ENCODE measurements around the gene SCN5A. TPM values are rescaled to one million over a fixed set of nuclear protein-coding genes. Genes with fewer than 3 reads are reported as not detected.

SCN5A gene
- total RNA-seq, 2 experiments from 2014 or later, result 0.10 TPM; not detected in 1

GRCh38 chr3:38613426-38613825 lies 36.1 kb downstream of the SCN5A start:
- Mint-ChIP-seq H3K9me3 (no peaks in the 10 kb centered on the region), H3K27me3 (no peaks in the 10 kb centered on the region), H3K36me3 (ENCODE audit: low read depth) (no peaks in the 10 kb centered on the region), H3K4me3 (no peak overlapping the region), H3K4me1 (peaks cover 2% of the 10 kb centered on the region), H3K27ac (no peak overlapping the region)
- no peak for DNase-seq
- CTCF ChIA-PET, result no interaction called here
- POLR2A ChIA-PET, result no interaction called here

- POLR2A ChIA-PET, result no interaction called here
- Mint-ChIP-seq H3K27me3 (no peaks in the 10 kb centered on the region), H3K27ac (no peak overlapping the region), H3K36me3 (ENCODE audit: low read depth) (no peaks in the 10 kb centered on the region), H3K4me1 (peaks cover 2% of the 10 kb centered on the region), H3K9me3 (no peaks in the 10 kb centered on the region), H3K4me3 (no peak overlapping the region)
- no peak for DNase-seq
- CTCF ChIA-PET, result interaction anchor here (1.0 kb wide), 1 partner anchor 40 kb away, joined by 3 read pairs; no protein-coding TSS in a partner anchor
These were observed 37.6 kb downstream of the SCN5A start for GRCh38 chr3:38611866-38612265.

GRCh38 chr3:38610934-38611333 lies 38.6 kb downstream of the SCN5A start:
- H3K4me3 Mint-ChIP-seq, result no peak overlapping the region
- POLR2A ChIA-PET, result no interaction called here
- no peak overlapping the region for H3K27ac Mint-ChIP-seq
- H3K36me3 Mint-ChIP-seq (ENCODE audit: low read depth), result no peaks in the 10 kb centered on the region
- no peaks in the 10 kb centered on the region for H3K9me3 Mint-ChIP-seq
- peaks cover 2% of the 10 kb centered on the region for H3K4me1 Mint-ChIP-seq
- H3K27me3 Mint-ChIP-seq, result no peaks in the 10 kb centered on the region
- CTCF ChIA-PET, result no interaction called here
- no peak for DNase-seq

GRCh38 chr3:38610436-38610835 lies 39.1 kb downstream of the SCN5A start:
- H3K27ac Mint-ChIP-seq, result no peak overlapping the region
- no peak for DNase-seq
- H3K36me3 Mint-ChIP-seq (ENCODE audit: low read depth), result no peaks in the 10 kb centered on the region
- no peaks in the 10 kb centered on the region for H3K9me3 Mint-ChIP-seq
- POLR2A ChIA-PET, result no interaction called here
- no peaks in the 10 kb centered on the region for H3K27me3 Mint-ChIP-seq
- peaks cover 2% of the 10 kb centered on the region for H3K4me1 Mint-ChIP-seq
- no peak overlapping the region for H3K4me3 Mint-ChIP-seq
- CTCF ChIA-PET, result no interaction called here

- Mint-ChIP-seq H3K36me3 (ENCODE audit: low read depth) (no peaks in the 10 kb centered on the region), H3K9me3 (no peaks in the 10 kb centered on the region), H3K4me3 (no peak overlapping the region), H3K4me1 (peaks cover 2% of the 10 kb centered on the region), H3K27ac (no peak overlapping the region), H3K27me3 (no peaks in the 10 kb centered on the region)
- no peak for DNase-seq
- POLR2A ChIA-PET, result no interaction called here
- CTCF ChIA-PET, result no interaction called here
These were observed 39.9 kb downstream of the SCN5A start for GRCh38 chr3:38609386-38610111.

- Mint-ChIP-seq H3K4me3 (no peak overlapping the region), H3K27me3 (no peaks in the 10 kb centered on the region), H3K36me3 (ENCODE audit: low read depth) (no peaks in the 10 kb centered on the region), H3K27ac (no peak overlapping the region), H3K4me1 (peaks cover 2% of the 10 kb centered on the region), H3K9me3 (no peaks in the 10 kb centered on the region)
- no peak for DNase-seq
- ChIA-PET POLR2A (no interaction called here), CTCF (no interaction called here)
These were observed 40.5 kb downstream of the SCN5A start for GRCh38 chr3:38608961-38609360.

- H3K27me3 Mint-ChIP-seq, result no peaks in the 10 kb centered on the region
- ChIA-PET POLR2A (no interaction called here), CTCF (no interaction called here)
- H3K36me3 Mint-ChIP-seq (ENCODE audit: low read depth), result no peaks in the 10 kb centered on the region
- H3K9me3 Mint-ChIP-seq, result no peaks in the 10 kb centered on the region
- no peak for DNase-seq
- H3K4me3 Mint-ChIP-seq, result no peak overlapping the region
- H3K27ac Mint-ChIP-seq, result no peak overlapping the region
- peaks cover 2% of the 10 kb centered on the region for H3K4me1 Mint-ChIP-seq
These were observed 41.3 kb downstream of the SCN5A start for GRCh38 chr3:38608086-38608775.

GRCh38 chr3:38606561-38606960 lies 42.9 kb downstream of the SCN5A start:
- ChIA-PET CTCF (no interaction called here), POLR2A (interaction anchor here (0.6 kb wide), 1 partner anchor 15 kb away, joined by 3 read pairs; no protein-coding TSS in a partner anchor)
- H3K36me3 Mint-ChIP-seq (ENCODE audit: low read depth), result no peaks in the 10 kb centered on the region
- no peak overlapping the region for H3K4me3 Mint-ChIP-seq
- no peak for DNase-seq
- peaks cover 2% of the 10 kb centered on the region for H3K4me1 Mint-ChIP-seq
- no peaks in the 10 kb centered on the region for H3K9me3 Mint-ChIP-seq
- no peak overlapping the region for H3K27ac Mint-ChIP-seq
- H3K27me3 Mint-ChIP-seq, result no peaks in the 10 kb centered on the region

- ChIA-PET POLR2A (no interaction called here), CTCF (no interaction called here)
- H3K9me3 Mint-ChIP-seq, result no peaks in the 10 kb centered on the region
- H3K4me1 Mint-ChIP-seq, result peaks cover 2% of the 10 kb centered on the region
- DNase-seq, result no peak
- no peaks in the 10 kb centered on the region for H3K27me3 Mint-ChIP-seq
- H3K4me3 Mint-ChIP-seq, result no peak overlapping the region
- H3K27ac Mint-ChIP-seq, result no peak overlapping the region
- no peaks in the 10 kb centered on the region for H3K36me3 Mint-ChIP-seq (ENCODE audit: low read depth)
These were observed 43.5 kb downstream of the SCN5A start for GRCh38 chr3:38605981-38606380.

- H3K27me3 Mint-ChIP-seq, result no peaks in the 10 kb centered on the region
- ChIA-PET POLR2A (no interaction called here), CTCF (interaction anchor here (1.2 kb wide), 1 partner anchor 84 kb away, joined by 3 read pairs; no protein-coding TSS in a partner anchor)
- DNase-seq, result no peak
- H3K27ac Mint-ChIP-seq, result no peak overlapping the region
- no peaks in the 10 kb centered on the region for H3K36me3 Mint-ChIP-seq (ENCODE audit: low read depth)
- H3K4me3 Mint-ChIP-seq, result no peak overlapping the region
- peaks cover 2% of the 10 kb centered on the region for H3K4me1 Mint-ChIP-seq
- H3K9me3 Mint-ChIP-seq, result no peaks in the 10 kb centered on the region
These were observed 45.2 kb downstream of the SCN5A start for GRCh38 chr3:38604246-38604645.

- Mint-ChIP-seq H3K27ac (no peak overlapping the region), H3K4me1 (peaks cover 2% of the 10 kb centered on the region), H3K9me3 (no peaks in the 10 kb centered on the region), H3K4me3 (no peak overlapping the region), H3K27me3 (no peaks in the 10 kb centered on the region), H3K36me3 (ENCODE audit: low read depth) (no peaks in the 10 kb centered on the region)
- ChIA-PET CTCF (no interaction called here), POLR2A (no interaction called here)
- DNase-seq, result no peak
These were observed 45.8 kb downstream of the SCN5A start for GRCh38 chr3:38603731-38604131.

GRCh38 chr3:38602576-38603250 lies 46.8 kb downstream of the SCN5A start:
- CTCF ChIA-PET, result no interaction called here
- Mint-ChIP-seq H3K9me3 (no peaks in the 10 kb centered on the region), H3K27me3 (no peaks in the 10 kb centered on the region), H3K27ac (no peak overlapping the region), H3K4me1 (no peaks in the 10 kb centered on the region), H3K4me3 (no peak overlapping the region), H3K36me3 (ENCODE audit: low read depth) (no peaks in the 10 kb centered on the region)
- no peak for DNase-seq
- POLR2A ChIA-PET, result no interaction called here

GRCh38 chr3:38601956-38602550 lies 47.4 kb downstream of the SCN5A start:
- ChIA-PET CTCF (no interaction called here), POLR2A (no interaction called here)
- no peak for DNase-seq
- Mint-ChIP-seq H3K4me3 (no peak overlapping the region), H3K27me3 (peaks cover 3% of the 10 kb centered on the region), H3K9me3 (no peaks in the 10 kb centered on the region), H3K4me1 (no peaks in the 10 kb centered on the region), H3K27ac (no peak overlapping the region), H3K36me3 (ENCODE audit: low read depth) (no peaks in the 10 kb centered on the region)
